ENCODE measurements around the gene ACP3. TPM values are rescaled to one million over a fixed set of nuclear protein-coding genes. Genes with fewer than 3 reads are reported as not detected.

Gene ACP3
- total RNA-seq, 4 donors from 2014 or later, result 0.22 TPM; not detected in 3

Other genes starting within 250 kb of the ACP3 start
- 10 to 100 TPM; 21.9 to 35.2 (median 26.5) TPM for gene DNAJC13, start 100.1 kb downstream of the ACP3 start, total RNA-seq

Data from gastrocnemius medialis (tissue), 4 donors.